MCF 10A (cell line): ENCODE data around the gene CRYAB. TPM values are rescaled to one million over a fixed set of nuclear protein-coding genes. Genes with fewer than 3 reads are reported as not detected.

Source experiments
- BruUV-seq: library from RNA; stranded (reverse); fragments of 400-500 nt; replicated peaks from 2 replicates; lab custom pipeline; 2021; lab: Mats Ljungman, UMichigan
- CTCF ChIA-PET: fragments of 300-600 bp; sonication (Branson Sonifier 250); formaldehyde crosslinking; extraction: SDS; loops from one replicate; lab custom pipeline; 2021; ENCODE audit warnings: antibody characterized with exemption, inconsistent platforms; lab: Yijun Ruan, JAX
- POLR2A ChIA-PET: fragments of 300-600, 350-650 bp; sonication (Branson Sonifier 250); formaldehyde crosslinking; extraction: SDS; loops from one replicate; lab custom pipeline; 2020; ENCODE audit warnings: antibody characterized with exemption, inconsistent platforms; lab: Yijun Ruan, JAX
- DNase-seq: peaks from one replicate; pipeline ENCODE4 v3.0.0-alpha.2; 2018; ENCODE audit not compliant: unreplicated experiment
- H3K27ac Mint-ChIP-seq: one replicate; pipeline ENCODE4 v1.8.0; 2022; ENCODE audit warnings: mild to moderate bottlenecking, low read depth, mixed read lengths; ENCODE audit not compliant: unreplicated experiment
- H3K27me3 Mint-ChIP-seq: one replicate; pipeline ENCODE4 v1.8.0; 2022; ENCODE audit warnings: mixed read lengths; ENCODE audit not compliant: insufficient read depth, unreplicated experiment
- H3K36me3 Mint-ChIP-seq: one replicate; pipeline ENCODE4 v1.8.0; 2022; ENCODE audit warnings: mild to moderate bottlenecking, moderate library complexity, mixed read lengths; ENCODE audit not compliant: insufficient read depth, unreplicated experiment
- H3K4me1 Mint-ChIP-seq: one replicate; pipeline ENCODE4 v1.8.0; 2022; ENCODE audit warnings: mixed read lengths; ENCODE audit not compliant: insufficient read depth, unreplicated experiment
- H3K4me3 Mint-ChIP-seq: one replicate; pipeline ENCODE4 v1.8.0; 2022; ENCODE audit warnings: mild to moderate bottlenecking, moderate library complexity, mixed read lengths; ENCODE audit not compliant: unreplicated experiment
- H3K9me3 Mint-ChIP-seq: one replicate; pipeline ENCODE4 v1.8.0; 2022; ENCODE audit warnings: mixed read lengths; ENCODE audit not compliant: unreplicated experiment
- CTCF ChIP-seq: fragments of 200-600 bp; IDR thresholded peaks from one replicate; pipeline ENCODE4 v1.8.0; 2022; ENCODE audit warnings: antibody characterized with exemption, mild to moderate bottlenecking; ENCODE audit not compliant: unreplicated experiment
- intact Hi-C: fragments of 100-400 bp; cut with micrococcal nuclease; formaldehyde crosslinking; loops from 2 replicates; pipeline ENCODE4 v1.14.1; 2022
- total RNA-seq: library from RNA; stranded (reverse); gene quantifications from 2 replicates; pipeline ENCODE4 v1.2.3, GENCODE V29; 2022

Gene CRYAB
- total RNA-seq, 1 experiment from 2014 or later, result 2.5 TPM

- BruUV-seq, result no TSS peak
- H3K27ac Mint-ChIP-seq, result no peak overlapping the region
These were observed 29.4 kb downstream of the CRYAB start for GRCh38 chr11:111882202-111882601.

GRCh38 chr11:111879637-111879960 is 32.0 kb downstream of the CRYAB start:
- ChIA-PET POLR2A (interaction anchor here (0.7 to 5.0 kb wide), 14 partner anchors 9 to 146 kb away, joined by 3 to 41 read pairs (median 6); partner anchors contain the start of genes ALG9, C11orf52, CRYAB and DLAT), CTCF (interaction anchor here (0.8 to 5.1 kb wide), 5 partner anchors 9 to 102 kb away, joined by 3 to 22 read pairs (median 5); partner anchors contain the start of gene ALG9)
- TF ChIP-seq CTCF, result no peak
- H3K27ac Mint-ChIP-seq, result peak overlapping the region; percentile 97
- H3K9me3 Mint-ChIP-seq, result no peaks in the 10 kb centered on the region
- no peak for DNase-seq
- H3K27me3 Mint-ChIP-seq, result no peaks in the 10 kb centered on the region
- intact Hi-C loops, result loop anchor here (1.0 to 10.0 kb wide), 9 partner anchors 39 to 285 kb away; partner anchors contain the start of genes C11orf52, DLAT, IL18 and NKAPD1
- peaks cover 6% of the 10 kb centered on the region for H3K4me1 Mint-ChIP-seq
- TSS peak; percentile 87 for BruUV-seq
- peaks cover 36% of the 10 kb centered on the region for H3K36me3 Mint-ChIP-seq
- H3K4me3 Mint-ChIP-seq, result peak overlapping the region; percentile 95

More at GRCh38 chr11:111882202-111882601, 29.4 kb downstream of the CRYAB start:
- ChIA-PET CTCF (interaction anchor here (1.0 to 5.1 kb wide), 5 partner anchors 20 to 99 kb away, joined by 3 to 22 read pairs (median 3); no protein-coding TSS in a partner anchor), POLR2A (interaction anchor here (0.7 to 5.0 kb wide), 4 partner anchors 30 to 96 kb away, joined by 3 to 41 read pairs (median 12); partner anchors contain the start of genes C11orf52, CRYAB and HSPB2)
- no peaks in the 10 kb centered on the region for H3K27me3 Mint-ChIP-seq
- H3K4me3 Mint-ChIP-seq, result no peak overlapping the region
- peaks cover 37% of the 10 kb centered on the region for H3K36me3 Mint-ChIP-seq
- intact Hi-C loops, result no loop called here
- no peaks in the 10 kb centered on the region for H3K9me3 Mint-ChIP-seq
- H3K4me1 Mint-ChIP-seq, result peaks cover 6% of the 10 kb centered on the region
- no peak for TF ChIP-seq CTCF
- DNase-seq, result no peak

- TF ChIP-seq CTCF, result peak; percentile 94
These were observed 32.5 kb downstream of the CRYAB start, which contains the start of the genes CFAP68 and FDXACB1 for GRCh38 chr11:111878849-111879636. Gene CFAP68 (plus strand): TSS chr11:111879541. CDS start chr11:111879561, 20 bp downstream. Gene FDXACB1 (minus strand): TSS chr11:111879165. CDS start chr11:111879132, 33 bp downstream.

More at GRCh38 chr11:111878849-111879636, 32.5 kb downstream of the CRYAB start, which contains the start of the genes CFAP68 and FDXACB1:
- intact Hi-C loops, result loop anchor here (1.0 to 10.0 kb wide), 9 partner anchors 40 to 286 kb away; partner anchors contain the start of genes C11orf52, DLAT, IL18 and NKAPD1
- POLR2A ChIA-PET, result interaction anchor here (0.8 to 5.0 kb wide), 20 partner anchors 8 to 208 kb away, joined by 3 to 41 read pairs (median 8); partner anchors contain the start of genes ALG9, C11orf52, CRYAB and DIXDC1
- no peaks in the 10 kb centered on the region for H3K9me3 Mint-ChIP-seq
- H3K27me3 Mint-ChIP-seq, result no peaks in the 10 kb centered on the region
- no TSS peak for BruUV-seq
- H3K36me3 Mint-ChIP-seq, result peaks cover 30% of the 10 kb centered on the region
- H3K4me1 Mint-ChIP-seq, result peaks cover 6% of the 10 kb centered on the region
- peak within 1 kb of the TSS; percentile 95 for H3K4me3 Mint-ChIP-seq
- CTCF ChIA-PET, result interaction anchor here (0.6 to 5.1 kb wide), 19 partner anchors 10 to 198 kb away, joined by 3 to 43 read pairs (median 5); partner anchors contain the start of gene DIXDC1
- peak; percentile 98 for DNase-seq
- peak within 1 kb of the TSS; percentile 97 for H3K27ac Mint-ChIP-seq
